Activated naive CD4-positive, alpha-beta T cell treated with anti-CD3 and anti-CD28 coated beads, Interleukin-2, amount 50 U/mL, for 24 hours (primary cell): ENCODE results near the gene SUPT6H.
A peak's percentile ranks its signal among the peaks of the same experiment; 100 is the strongest.

Experiments
- H3K27ac Mint-ChIP-seq: one replicate; pipeline ENCODE4 v1.8.0; 2021; ENCODE audit warnings: mild to moderate bottlenecking, mixed read lengths
- H3K27me3 Mint-ChIP-seq: one replicate; pipeline ENCODE4 v1.8.0; 2021; ENCODE audit warnings: mixed read lengths
- H3K36me3 Mint-ChIP-seq: one replicate; pipeline ENCODE4 v1.8.0; 2021; ENCODE audit warnings: mixed read lengths
- H3K4me1 Mint-ChIP-seq: one replicate; pipeline ENCODE4 v1.8.0; 2021; ENCODE audit warnings: mixed read lengths
- H3K4me3 Mint-ChIP-seq: one replicate; pipeline ENCODE4 v1.8.0; 2021; ENCODE audit warnings: mild to moderate bottlenecking, mixed read lengths
- H3K9me3 Mint-ChIP-seq: one replicate; pipeline ENCODE4 v1.8.0; 2021; ENCODE audit warnings: mixed read lengths

SUPT6H gene

GRCh38 chr17:28744104-28744971 lies 82.3 kb downstream of the SUPT6H start:
- peak overlapping the region; percentile 92 for H3K4me3 Mint-ChIP-seq
- no peaks in the 10 kb centered on the region for H3K27me3 Mint-ChIP-seq
- H3K36me3 Mint-ChIP-seq = peaks cover 2% of the 10 kb centered on the region
- H3K9me3 Mint-ChIP-seq = no peaks in the 10 kb centered on the region
- H3K4me1 Mint-ChIP-seq = peaks cover 11% of the 10 kb centered on the region
- peak overlapping the region; percentile 94 for H3K27ac Mint-ChIP-seq

- peaks cover 15% of the 10 kb centered on the region for H3K4me1 Mint-ChIP-seq
These were observed 83.2 kb downstream of the SUPT6H start for GRCh38 chr17:28744972-28745785.

DNA sequence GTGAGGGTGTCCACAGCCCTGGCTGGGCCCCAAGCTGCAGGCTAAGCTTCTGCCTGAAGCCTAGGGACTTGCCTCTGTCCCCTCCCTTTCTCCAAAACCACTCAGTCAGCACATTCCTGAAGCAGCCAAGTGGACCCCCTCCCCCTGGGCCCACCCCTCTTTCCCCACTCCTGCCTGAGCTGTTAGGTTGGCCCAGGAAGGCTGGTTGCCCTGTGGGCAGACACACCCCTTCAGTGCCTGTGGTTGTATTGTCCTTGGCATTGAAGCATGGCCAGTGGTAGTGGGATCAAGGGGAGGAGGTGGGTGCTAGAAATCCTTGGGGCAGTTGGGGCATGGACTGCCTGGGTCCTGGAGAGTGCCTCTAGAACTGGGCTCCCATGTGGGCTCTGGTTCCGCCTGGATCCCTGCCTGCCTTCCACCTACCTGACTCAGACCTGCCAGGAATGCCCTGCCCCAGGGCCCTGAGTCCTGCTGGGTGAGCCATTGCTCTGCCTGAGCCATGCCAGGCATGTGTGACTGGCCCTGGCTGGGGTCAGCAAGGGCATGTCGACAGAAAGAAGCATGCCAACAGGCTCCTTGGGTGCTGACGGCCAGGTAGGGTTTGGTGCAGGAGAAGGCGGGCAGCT lies 83.9 kb downstream of the SUPT6H start:
- Mint-ChIP-seq H3K36me3 (peaks cover 2% of the 10 kb centered on the region), H3K4me1 (peaks cover 17% of the 10 kb centered on the region), H3K27ac (peak overlapping the region; percentile 51), H3K27me3 (no peaks in the 10 kb centered on the region), H3K9me3 (no peaks in the 10 kb centered on the region), H3K4me3 (peak overlapping the region; percentile 92)

More at GRCh38 chr17:28744972-28745785, 83.2 kb downstream of the SUPT6H start:
- Mint-ChIP-seq H3K9me3 (no peaks in the 10 kb centered on the region), H3K36me3 (peaks cover 2% of the 10 kb centered on the region), H3K27me3 (no peaks in the 10 kb centered on the region), H3K4me3 (peak overlapping the region; percentile 92), H3K27ac (peak overlapping the region; percentile 94)

DNA sequence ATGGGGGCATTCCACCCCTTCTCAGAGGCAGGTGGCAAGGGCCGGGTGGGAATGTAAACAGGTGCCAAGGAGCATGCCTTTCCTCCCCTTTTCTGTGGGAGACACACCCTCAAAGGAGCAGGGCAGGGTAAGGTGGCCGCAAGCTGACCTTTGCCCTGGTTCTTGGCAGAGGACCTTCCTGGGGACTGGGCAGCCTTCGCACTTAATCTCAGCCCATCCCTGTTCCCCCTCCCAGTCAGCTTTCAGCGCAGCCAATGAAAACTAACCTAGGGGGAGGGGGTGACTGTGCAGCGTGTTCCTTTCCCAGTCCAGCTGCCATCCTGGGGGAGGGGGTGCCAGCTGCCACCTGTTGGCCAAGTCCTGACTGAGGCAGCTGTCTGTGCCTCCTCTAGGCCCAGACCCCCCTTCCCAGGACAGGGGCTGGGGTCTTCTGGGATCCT lies 84.6 kb downstream of the SUPT6H start:
- no peaks in the 10 kb centered on the region for H3K27me3 Mint-ChIP-seq
- H3K27ac Mint-ChIP-seq = peak overlapping the region; percentile 51
- peak overlapping the region; percentile 92 for H3K4me3 Mint-ChIP-seq
- no peaks in the 10 kb centered on the region for H3K9me3 Mint-ChIP-seq
- H3K36me3 Mint-ChIP-seq = peaks cover 2% of the 10 kb centered on the region
- peaks cover 17% of the 10 kb centered on the region for H3K4me1 Mint-ChIP-seq

- Mint-ChIP-seq H3K9me3 (no peaks in the 10 kb centered on the region), H3K4me1 (peaks cover 17% of the 10 kb centered on the region), H3K4me3 (peak overlapping the region; percentile 92), H3K27me3 (no peaks in the 10 kb centered on the region), H3K27ac (no peak overlapping the region), H3K36me3 (peaks cover 2% of the 10 kb centered on the region)
These were observed 85.2 kb downstream of the SUPT6H start for GRCh38 chr17:28747051-28747691.

DNA sequence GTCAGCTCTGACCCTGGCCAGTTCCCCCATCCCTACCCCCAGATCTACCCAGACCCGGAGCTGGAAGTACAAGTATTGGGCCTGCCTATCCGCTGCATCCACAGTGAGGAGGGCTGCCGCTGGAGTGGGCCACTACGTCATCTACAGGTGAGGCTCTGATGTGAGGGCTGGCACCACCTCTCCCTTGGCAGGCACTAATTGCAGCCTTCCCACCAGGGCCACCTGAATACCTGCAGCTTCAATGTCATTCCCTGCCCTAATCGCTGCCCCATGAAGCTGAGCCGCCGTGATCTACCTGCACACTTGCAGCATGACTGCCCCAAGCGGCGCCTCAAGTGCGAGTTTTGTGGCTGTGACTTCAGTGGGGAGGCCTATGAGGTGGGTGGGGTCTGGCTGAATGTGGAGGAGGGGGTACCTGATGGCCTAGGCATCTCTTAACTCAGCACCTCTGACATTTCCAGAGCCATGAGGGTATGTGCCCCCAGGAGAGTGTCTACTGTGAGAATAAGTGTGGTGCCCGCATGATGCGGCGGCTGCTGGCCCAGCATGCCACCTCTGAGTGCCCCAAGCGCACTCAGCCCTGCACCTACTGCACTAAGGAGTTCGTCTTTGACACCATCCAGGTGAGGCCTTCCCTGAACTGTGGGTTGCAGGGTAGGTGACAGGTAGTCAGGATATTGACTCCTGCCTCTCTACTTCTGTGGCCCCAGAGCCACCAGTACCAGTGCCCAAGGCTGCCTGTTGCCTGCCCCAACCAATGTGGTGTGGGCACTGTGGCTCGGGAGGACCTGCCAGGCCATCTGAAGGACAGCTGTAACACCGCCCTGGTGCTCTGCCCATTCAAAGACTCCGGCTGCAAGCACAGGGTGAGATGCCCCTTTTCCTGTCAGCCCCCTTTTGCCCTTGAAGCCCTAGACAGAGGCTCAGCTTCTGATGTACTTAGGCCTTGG lies 86.1 kb downstream of the SUPT6H start:
- Mint-ChIP-seq H3K9me3 (no peaks in the 10 kb centered on the region), H3K4me1 (peaks cover 17% of the 10 kb centered on the region), H3K4me3 (peak overlapping the region; percentile 26), H3K27ac (peak overlapping the region; percentile 68), H3K27me3 (no peaks in the 10 kb centered on the region), H3K36me3 (peaks cover 2% of the 10 kb centered on the region)

GRCh38 chr17:28748852-28749515 lies 87.0 kb downstream of the SUPT6H start:
- Mint-ChIP-seq H3K9me3 (no peaks in the 10 kb centered on the region), H3K36me3 (peaks cover 2% of the 10 kb centered on the region), H3K4me3 (peak overlapping the region; percentile 26), H3K27ac (peak overlapping the region; percentile 68), H3K27me3 (no peaks in the 10 kb centered on the region), H3K4me1 (peaks cover 17% of the 10 kb centered on the region)

DNA sequence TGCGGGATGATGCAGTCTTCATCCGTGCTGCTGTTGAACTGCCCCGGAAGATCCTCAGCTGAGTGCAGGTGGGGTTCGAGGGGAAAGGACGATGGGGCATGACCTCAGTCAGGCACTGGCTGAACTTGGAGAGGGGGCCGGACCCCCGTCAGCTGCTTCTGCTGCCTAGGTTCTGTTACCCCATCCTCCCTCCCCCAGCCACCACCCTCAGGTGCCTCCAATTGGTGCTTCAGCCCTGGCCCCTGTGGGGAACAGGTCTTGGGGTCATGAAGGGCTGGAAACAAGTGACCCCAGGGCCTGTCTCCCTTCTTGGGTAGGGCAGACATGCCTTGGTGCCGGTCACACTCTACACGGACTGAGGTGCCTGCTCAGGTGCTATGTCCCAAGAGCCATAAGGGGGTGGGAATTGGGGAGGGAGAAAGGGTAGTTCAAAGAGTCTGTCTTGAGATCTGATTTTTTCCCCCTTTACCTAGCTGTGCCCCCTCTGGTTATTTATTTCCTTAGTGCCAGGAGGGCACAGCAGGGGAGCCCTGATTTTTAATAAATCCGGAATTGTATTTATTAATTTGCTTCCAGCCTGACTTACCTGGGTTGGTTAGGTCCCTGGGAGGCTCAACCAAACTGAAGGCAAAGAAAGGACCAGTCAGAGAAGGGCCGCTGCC lies 87.6 kb downstream of the SUPT6H start:
- H3K4me3 Mint-ChIP-seq = peak overlapping the region; percentile 42
- H3K9me3 Mint-ChIP-seq = no peaks in the 10 kb centered on the region
- H3K27me3 Mint-ChIP-seq = no peaks in the 10 kb centered on the region
- H3K4me1 Mint-ChIP-seq = peaks cover 17% of the 10 kb centered on the region
- H3K27ac Mint-ChIP-seq = no peak overlapping the region
- H3K36me3 Mint-ChIP-seq = peaks cover 2% of the 10 kb centered on the region

DNA sequence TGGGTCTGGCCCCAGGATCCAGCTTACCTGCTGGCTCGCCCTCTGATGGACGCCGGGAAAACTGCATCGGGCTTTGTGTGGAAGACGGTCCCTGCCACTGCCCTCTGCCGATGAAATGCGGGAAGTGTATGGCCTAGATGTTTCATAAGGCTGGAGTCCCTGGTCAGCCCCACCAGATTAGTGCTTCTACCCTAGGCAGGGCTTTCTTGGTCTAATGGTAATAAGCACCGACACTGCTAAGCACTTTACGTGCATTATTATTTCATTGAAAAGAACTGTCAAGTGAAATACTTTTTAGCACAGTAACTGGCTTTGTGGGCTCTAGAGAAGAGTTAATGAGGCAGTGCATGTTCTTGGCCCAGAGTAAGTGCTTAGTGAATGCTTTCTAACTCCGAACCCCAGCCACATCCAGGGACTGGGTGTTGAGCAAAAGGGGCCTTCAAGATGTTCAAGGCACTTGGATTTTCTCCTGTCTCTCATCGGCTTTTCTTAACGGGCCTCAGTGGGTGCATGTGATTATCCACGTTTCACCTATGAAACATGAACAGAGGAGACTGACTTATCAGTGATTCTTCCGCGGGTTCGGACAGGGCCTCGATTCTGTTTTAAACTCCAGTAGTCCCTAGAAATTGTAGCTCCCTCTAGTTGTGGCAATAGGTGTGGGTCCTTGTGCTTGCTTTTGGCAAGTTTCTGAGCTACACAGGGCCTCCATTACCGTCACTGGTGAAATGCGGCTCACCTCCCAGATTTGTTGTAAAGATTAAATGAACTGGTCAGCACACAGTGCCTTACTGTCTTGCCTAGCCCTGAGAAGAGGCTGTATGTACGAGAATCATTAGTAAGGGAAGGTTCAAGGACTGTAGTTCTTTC lies 88.4 kb downstream of the SUPT6H start:
- Mint-ChIP-seq H3K36me3 (peaks cover 2% of the 10 kb centered on the region), H3K9me3 (no peaks in the 10 kb centered on the region), H3K4me1 (peaks cover 17% of the 10 kb centered on the region), H3K27ac (no peak overlapping the region), H3K4me3 (peak overlapping the region; percentile 42), H3K27me3 (no peaks in the 10 kb centered on the region)

- H3K36me3 Mint-ChIP-seq = peaks cover 4% of the 10 kb centered on the region
- H3K27me3 Mint-ChIP-seq = no peaks in the 10 kb centered on the region
- H3K9me3 Mint-ChIP-seq = no peaks in the 10 kb centered on the region
- H3K27ac Mint-ChIP-seq = no peak overlapping the region
- peaks cover 11% of the 10 kb centered on the region for H3K4me1 Mint-ChIP-seq
- H3K4me3 Mint-ChIP-seq = no peak overlapping the region
These were observed 89.8 kb downstream of the SUPT6H start for GRCh38 chr17:28751600-28752366.
